GM19438 (cell line): Measurements from ENCODE around the gene YOD1.

Experiments
- ATAC-seq: cut with Tn5 transposase; IDR thresholded peaks from one replicate; pipeline ENCODE4 v1.9.1; 2021; ENCODE audit warnings: low read depth; ENCODE audit not compliant: unreplicated experiment

The YOD1 gene

DNA sequence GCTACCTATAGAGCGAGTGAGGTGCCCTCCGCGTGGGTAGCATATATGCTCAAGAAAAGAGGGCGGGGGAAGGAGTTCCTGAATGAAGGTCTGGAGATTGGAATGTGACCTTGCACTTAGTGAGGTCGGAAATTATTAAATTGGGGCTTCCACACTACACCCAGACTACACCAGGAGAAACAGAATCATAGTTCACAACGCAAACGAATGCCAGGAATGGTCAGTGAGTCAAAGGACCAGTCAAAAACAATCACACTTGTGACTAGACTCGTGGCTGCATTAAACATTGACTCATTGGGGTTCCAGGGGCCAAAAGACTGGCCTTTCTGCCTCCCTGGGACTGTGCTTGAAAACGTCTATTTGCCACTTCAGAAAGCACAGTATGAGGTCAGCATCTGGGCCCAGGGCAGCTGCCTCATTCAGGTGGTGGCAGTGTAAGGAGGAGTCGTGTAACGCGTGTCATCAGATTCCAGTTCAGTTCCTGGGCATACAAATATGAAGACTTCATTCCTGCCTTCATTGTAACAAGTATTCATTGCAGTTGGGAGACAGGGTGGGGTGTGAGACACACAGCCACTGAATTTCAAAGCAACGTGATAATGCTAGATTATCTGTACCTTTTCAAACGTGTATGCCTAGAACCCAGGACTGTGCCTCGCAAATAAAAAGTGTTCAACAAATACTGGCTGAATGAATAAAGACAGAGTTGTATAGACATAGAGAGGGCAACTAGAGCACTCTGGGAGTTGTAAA, at the start of gene YOD1:
TSS of gene YOD1 (minus strand) at position 18 of the 753 bp plus-strand sequence. CDS start 178 bp downstream, outside the sequence.
- ATAC-seq, result no peak

DNA sequence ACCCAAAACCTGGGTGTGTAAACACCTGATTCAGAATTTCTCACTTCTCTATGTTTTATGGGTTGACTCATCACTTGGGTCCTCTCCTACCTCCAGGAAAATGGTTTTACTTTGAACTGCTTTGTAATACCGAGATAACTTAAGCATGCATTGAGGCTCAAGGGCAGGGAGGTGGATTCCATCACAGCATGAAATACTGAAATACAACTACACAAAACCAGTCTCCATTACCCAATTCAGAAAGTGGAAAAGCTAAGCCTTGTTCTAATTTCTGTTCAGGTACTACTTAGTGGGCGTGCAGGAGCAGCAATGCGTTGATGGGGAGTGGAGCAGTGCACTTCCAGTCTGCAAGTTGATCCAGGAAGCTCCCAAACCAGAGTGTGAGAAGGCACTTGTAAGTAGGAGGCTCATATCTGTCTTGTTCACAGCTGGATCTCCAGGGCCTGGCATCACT, 46.9 kb upstream of the YOD1 start:
- peak; percentile 58 for ATAC-seq

DNA sequence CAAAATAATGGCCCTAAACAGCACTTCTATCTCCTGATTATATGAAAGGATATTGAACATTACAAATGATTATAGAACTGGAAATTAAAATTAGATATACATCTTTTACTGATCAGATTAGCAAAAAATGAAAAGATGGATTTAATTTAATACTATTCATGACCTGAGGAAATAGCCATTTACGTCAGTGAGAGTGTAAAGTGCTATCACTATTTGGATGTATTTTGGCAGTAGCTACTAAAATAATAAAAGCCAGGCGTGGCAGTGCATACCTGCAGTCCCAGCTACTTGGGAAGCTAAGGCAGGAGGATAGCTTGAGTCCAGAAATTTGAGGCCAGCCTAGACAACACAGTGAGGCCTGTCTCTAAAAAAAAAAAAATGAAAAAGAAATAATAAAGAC, 42.9 kb upstream of the YOD1 start:
- ATAC-seq, result no peak

DNA sequence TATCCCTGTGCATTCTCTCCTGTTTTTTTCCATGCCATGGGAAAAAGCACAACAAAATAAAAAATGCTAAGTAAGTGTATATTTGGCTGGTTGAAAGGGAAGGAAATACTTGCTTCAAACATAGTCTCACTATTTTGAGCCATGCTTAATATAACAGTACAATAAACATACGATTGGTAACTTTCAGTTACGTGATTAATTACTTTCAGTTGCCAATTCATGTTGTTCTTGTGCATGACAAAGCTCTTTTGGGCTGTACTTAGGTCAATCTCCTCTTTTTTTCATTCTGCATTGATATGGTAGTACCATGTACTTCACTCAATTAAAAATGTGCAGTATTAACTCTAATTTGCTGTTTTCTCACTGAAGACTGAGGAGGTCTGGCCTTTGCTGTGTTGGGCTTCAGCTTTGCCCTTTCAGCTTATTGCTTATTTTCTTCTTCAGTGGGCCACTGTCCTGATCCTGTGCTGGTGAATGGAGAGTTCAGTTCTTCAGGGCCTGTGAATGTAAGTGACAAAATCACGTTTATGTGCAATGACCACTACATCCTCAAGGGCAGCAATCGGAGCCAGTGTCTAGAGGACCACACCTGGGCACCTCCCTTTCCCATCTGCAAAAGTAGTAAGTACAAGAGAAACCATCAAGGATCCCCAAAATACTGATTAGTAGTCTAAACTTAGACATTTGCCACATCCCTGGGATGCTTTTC, 40.3 kb upstream of the YOD1 start:
- ATAC-seq, result no peak

DNA sequence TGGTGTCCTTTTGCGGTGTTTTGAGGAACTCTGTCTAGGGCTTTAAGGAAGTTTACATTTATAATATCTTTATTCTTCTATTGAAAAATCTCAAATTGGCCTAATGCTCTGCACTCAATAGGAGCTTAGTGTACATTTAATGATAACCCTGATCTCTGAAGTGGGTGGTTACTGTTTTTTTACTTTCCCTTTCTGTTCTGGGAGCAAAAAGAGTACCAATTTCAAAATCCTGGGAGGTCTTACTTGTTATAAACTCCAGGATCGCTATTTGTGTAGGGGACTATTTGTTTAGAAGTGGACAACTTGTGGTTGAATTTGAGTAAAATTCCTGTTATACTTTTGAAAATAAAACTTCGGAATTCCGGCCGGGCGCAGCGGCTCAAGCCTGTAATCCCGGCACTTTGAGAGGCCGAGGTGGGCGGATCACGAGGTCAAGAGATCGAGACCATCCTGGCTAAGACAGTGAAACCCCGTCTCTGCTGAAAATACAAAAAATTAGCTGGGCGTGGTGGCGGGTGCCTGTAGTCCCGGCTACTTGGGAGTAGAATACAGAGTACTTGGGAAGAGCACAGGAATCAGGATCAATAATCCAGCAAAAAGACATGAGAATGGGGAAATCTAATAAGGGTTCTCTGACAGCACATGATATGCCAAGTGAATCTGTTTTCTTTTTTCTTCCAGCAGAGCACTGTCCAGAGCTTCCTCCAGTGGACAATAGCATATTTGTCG, 38.8 kb upstream of the YOD1 start:
- ATAC-seq, result no peak

DNA sequence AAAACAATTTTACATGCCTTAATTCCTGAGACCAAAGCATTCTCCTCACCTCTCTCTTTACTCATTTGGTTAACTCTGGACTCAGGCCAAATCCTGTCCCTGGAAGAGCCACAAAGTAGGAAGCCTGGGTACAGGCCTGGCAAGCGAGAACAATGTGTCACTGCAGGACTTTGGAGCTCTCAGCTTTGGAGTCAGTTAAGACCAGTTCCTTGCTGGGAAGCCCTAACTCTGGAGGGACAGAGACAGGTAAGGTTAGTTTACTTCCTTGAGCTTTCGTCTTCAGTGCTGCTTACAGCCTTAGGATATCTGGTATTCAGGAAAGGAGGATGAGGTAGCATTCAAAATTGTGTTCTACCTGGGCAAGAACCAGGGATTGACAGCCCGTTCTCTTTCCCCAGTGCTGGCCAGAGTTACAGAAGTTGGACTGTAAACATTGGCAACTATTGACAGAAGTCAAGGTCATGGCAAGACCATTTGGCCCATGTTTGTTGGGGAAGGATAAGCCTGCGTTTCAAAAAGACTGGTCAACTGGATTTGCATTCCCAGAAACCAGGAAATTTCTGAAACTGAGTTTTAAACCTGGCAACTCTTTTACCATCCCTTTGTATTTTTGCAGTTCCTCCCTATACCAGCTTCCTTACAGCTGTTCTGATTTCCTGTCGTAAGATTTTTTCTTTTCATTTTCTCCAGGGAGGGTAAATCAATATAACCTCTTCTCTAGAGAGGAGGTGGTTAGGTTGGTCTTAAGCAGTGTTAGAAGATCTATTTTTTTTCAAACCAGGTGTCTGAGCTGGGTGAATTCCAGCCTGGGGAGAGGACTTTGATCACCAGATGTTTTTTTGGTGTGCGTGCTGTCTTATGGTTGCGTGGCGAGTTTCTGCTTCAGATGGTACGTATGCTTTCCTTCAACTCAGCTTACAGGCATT, 38.0 kb upstream of the YOD1 start, which contains the start of gene C4BPB:
TSS of gene C4BPB (plus strand) at position 160 of the 926 bp plus-strand sequence. CDS start at position 832, 672 bp downstream.
- ATAC-seq, result no peak

DNA sequence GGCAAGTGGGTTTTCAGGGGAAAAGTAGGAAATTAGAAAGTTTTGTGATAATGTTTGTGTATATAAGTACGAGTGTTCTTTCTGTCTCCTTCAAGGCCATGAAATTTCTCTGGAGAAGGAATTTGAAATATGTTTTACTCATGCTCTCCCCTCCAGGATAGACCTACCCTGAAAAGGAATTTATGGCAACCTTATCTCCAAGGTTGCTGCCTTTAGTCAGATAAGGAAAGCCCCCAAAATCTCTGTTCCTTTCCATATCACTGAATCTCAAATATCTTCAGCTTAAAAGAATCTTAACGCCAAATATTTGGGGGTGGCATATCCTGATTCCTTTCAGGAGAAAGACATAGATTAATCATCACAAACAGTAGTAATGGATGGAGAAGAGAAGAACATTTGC, 37.2 kb upstream of the YOD1 start:
- no peak for ATAC-seq

DNA sequence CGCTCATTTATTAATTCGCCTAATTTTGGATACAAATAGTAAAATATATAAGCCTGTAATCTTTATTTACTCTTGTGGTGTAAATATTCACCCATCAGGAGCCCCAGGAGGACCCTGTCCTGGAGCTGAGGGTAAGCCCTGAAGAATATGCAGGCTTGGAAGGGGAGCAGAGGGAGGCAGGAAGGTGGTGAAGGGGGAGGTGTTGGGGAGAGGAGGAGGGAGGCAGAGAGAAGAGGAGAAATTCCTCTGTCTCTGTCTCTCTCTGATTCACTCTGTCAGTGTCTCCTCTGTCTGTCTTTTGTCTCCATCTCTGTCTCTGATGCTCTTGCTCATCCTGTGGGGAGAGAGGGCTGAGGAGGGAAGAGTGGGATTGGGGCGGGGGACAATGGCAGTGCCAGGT, 34.9 kb upstream of the YOD1 start:
- ATAC-seq, result no peak

DNA sequence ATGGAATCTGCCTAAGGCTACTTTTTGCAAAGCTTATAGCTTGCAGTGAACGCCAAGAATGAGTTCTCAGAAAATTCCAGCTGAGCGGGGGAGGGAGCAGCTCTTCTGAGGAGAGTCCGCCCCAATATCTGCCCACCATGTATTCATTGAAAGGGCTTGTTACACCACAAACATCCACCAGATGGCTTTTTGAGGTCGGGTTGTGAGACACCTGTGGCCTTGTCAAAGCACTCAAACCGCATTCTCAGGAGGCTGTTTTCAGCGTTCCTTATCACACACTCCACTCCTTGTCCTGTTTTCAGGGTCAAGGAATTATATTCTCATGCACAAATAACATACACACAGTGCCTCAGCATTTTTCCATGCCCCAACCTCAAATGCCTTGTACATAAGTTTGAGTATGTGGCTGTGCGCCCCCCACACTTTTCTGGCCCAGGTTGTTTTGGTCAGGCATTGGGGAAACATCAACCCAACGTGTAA, 33.7 kb upstream of the YOD1 start:
- no peak for ATAC-seq

DNA sequence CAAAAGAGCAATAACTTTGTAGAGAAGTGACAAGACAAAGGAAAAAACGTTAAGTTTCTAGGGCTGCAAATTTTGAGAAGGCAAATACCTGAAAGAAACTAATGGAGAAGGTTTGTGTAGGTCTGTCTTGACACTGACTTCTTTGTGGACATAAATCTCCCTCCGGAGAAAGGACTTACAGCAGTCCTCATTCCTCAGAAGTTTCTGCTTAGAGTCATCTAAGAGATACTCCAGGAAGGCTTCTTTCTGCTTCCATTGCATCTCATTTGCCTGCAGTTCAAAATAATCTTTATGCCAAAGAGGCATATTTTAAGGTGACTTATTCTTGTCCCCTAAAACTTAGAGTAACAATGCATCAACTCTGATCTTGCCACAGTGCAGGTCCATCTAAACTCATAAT, 33.2 kb upstream of the YOD1 start:
- ATAC-seq, result no peak

DNA sequence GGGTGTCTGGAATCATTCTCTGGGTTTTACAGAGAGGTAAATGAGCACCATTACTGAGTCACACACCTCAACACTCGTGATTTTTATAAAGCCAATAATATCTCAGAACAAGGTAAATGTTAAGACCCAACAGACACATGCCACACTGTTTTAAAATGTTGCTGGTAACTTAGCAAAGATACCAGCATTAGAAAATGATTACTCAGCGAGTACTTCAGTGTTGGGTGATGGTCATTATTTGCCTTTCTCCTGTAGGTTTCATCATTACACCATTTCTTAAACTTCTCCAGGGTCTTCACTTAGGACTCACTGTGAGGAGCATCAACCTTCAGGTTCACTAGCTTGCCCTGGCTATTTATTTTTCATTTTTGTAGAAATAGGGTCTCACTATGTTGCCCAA, 30.8 kb upstream of the YOD1 start:
- no peak for ATAC-seq

DNA sequence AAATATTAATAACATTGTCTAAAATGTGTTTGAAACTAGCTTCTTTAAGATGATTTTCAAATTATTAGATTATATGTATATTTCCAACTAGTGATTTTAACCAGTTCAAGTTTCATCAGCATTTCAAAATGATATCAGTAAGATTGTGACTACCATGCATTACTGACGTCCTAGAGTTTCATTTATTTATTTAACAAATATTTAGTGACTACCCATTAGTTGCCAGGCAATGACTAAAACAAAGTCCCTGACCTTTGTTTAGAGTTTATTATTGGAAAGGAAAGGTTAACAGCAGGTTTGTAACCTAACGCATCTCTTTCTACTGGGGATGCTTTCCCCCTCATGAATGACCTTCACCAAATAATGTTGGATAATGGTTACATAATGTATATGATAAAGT, 30.1 kb upstream of the YOD1 start:
- no peak for ATAC-seq

DNA sequence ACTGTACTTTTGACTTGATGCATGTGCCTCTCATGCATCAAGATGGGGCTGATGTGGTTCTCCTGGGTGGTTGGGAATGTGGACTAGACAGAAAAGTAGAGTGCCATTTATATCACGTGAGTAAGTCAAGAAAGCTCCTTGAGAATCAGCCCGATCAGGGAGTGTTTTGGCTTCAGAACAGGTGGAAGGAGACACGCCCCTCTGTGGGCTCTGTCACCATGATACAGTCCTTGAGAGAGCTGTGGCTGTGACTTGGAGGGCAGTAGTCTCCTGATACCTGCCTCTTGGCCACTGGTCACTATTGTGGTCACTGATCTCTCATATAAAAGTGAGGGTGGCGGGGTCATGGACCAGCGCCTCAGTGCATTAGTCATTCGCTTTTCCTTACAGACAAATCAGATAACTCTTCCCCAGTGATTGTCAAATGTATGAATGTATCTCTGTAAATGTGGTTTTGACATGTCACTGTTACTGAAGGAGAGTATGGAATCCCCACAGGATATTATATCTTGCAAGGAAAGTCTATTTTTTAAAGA, 28.8 kb upstream of the YOD1 start:
- no peak for ATAC-seq

DNA sequence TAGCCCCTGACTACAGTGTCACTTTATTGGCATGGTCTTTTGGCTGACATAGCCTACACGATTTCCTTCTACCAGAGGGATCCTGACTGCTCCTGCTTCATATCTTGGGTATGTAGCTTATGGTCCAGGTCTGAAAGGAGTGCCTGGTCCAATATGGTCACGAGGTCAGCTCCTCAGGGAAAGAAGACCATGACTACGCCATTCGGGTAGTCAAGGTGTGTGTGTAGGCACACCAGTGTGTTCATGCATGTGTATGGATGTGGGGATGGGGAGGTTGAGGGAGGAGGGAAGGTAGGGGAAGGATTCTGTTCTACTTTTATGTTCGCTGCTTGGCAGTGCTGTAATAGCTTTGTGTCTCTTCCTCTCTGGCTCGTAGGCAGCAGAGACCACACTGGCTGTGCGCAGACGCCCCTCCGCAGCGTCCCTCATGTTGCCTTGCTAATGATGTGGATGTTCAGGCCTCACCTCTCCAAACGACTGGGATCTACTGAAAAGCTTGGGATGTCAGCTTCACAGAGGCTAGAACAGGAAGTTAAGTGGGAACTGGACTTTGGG, 27.6 kb upstream of the YOD1 start:
- no peak for ATAC-seq

DNA sequence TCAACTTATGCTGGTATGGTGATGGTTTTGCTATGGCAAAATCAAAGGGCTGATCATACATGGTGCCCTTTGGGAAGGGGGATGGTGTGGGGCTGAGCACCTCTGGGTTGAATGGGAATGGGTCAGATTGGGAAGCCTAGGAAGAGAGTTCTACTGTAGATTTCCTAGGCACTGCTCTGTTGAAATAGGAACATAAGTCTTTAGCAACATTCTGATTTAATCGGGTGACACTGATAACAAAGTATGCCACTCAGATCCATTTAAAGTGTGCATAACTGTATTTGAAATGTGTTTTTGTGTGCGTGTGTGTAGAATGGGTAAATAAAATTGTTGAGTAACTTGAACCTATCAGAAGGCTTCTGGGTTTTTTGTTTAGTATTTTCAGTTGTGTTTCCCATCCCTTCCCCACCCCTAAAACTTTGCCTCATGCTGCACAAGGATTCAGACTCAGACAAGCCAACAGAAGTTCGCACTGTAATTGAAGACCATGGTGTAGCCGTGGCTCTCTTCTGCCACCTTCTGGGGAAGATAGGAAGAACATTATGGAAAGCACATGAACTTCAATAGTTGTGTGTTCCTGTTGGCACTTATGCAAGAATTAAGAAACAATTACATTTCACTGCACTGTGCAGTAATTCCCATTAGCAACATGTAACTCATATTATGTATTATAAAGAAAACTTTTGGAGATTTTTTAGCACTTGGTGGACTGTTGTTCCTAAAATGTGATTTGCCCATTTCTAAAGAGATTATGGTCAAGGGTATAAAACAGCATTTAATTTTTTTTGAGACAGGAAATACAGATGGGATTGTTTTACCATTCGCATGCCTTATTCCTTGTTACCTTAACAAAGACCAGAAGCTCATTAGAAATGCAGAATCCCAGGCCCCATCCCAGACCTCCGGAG, 26.7 kb upstream of the YOD1 start:
- ATAC-seq, result no peak

DNA sequence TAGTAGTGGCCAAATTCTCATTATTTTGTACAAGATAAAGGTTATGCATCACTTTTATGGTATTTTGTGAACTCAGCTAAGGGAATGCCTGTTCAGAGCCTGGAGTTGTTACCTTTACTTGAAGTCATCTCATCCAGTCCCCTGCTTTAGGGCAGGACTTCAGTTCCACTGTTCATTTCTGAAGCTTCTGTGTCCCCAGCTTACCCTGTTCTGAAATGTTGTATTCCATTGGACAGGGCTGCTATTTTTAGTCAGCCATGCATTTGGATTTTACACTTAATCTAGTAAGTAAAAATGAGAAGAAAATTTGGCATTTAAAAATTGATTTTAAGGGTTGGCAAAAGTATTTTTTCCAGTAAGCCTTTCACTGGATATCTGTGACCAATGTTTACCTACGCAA, 26.0 kb upstream of the YOD1 start:
- no peak for ATAC-seq

DNA sequence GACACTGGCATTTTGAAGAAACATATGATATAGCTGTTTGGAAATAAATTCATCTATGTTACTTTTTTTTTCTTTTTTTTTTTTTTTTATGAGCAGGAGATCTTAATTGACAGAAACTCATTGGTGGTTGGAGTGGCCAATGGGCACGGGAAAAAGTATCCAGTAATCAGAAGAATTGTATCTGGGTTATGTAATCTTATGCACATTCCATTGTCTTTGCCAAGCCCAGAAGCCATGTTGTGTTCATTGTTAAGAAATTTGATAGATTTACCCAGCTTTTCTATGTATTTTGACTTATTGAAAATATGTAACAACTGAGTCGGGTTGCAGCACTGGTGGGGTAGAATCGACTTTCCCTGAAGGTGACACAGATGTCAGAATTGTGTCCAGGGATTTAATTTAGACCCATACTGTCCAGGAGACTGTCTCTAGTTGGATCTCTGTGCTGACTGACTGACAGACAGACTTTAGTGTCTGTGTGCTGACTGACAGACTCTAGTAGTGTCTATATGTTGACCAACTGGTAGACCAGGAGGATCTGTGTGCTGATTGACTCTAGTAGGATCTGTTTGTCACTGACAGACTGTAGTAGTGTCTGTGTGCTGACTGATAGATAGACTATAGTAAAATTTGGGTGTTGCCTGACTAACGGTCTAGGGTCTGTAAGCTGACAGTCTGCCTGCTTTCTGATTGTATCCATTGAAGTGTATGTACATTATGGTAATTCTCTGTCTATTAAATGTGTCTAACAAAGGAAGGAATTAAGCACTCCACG, 25.4 kb upstream of the YOD1 start:
- ATAC-seq, result no peak
